Measurements from ENCODE around the gene ZSCAN21.

DNA sequence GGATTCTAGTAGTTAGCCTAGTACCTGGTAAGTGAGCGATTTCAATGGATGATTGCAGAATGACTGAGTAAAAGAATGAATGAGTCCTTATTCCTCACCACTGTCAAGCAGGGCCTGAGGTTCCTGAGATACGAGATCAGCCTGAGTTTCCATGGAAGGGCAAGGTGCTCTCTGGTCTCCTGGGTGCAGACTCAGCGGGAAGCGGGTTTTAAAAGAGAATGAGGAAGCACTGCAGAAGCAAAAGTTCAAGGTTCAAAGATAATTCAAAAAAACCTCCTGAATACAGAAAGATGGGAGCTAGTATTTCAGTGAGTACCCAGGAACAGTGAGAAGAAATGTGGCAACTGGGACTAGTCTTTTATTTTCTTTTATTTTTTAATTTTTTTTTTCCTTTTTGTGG, 27.6 kb downstream of the ZSCAN21 start:
- TF ChIP-seq, protein P1, sequence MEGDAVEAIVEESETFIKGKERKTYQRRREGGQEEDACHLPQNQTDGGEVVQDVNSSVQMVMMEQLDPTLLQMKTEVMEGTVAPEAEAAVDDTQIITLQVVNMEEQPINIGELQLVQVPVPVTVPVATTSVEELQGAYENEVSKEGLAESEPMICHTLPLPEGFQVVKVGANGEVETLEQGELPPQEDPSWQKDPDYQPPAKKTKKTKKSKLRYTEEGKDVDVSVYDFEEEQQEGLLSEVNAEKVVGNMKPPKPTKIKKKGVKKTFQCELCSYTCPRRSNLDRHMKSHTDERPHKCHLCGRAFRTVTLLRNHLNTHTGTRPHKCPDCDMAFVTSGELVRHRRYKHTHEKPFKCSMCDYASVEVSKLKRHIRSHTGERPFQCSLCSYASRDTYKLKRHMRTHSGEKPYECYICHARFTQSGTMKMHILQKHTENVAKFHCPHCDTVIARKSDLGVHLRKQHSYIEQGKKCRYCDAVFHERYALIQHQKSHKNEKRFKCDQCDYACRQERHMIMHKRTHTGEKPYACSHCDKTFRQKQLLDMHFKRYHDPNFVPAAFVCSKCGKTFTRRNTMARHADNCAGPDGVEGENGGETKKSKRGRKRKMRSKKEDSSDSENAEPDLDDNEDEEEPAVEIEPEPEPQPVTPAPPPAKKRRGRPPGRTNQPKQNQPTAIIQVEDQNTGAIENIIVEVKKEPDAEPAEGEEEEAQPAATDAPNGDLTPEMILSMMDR (IDR thresholded peaks at IDR 0.05; ENCODE audit: extremely low read depth in 1 of 2, insufficient read depth in 1 of 2, low read depth in 1 of 2, low read length in 2 of 2) = no peak
- no peak for TF ChIP-seq POLR2A (IDR thresholded peaks at IDR 0.05; ENCODE audit: low read depth, low read length)
- no peak for TF ChIP-seq MYC (IDR thresholded peaks at IDR 0.05; ENCODE audit: low read depth, low read length)
- TF ChIP-seq POLR2AphosphoS5 (IDR thresholded peaks at IDR 0.05; ENCODE audit: insufficient read depth, low read depth, low read length) = no peak
- TF ChIP-seq EZH2 (IDR thresholded peaks at IDR 0.05; ENCODE audit: borderline replicate concordance, low read depth, low read length, severe bottlenecking) = no peak
